ENCODE measurements around the gene KRT34.

The KRT34 gene

DNA sequence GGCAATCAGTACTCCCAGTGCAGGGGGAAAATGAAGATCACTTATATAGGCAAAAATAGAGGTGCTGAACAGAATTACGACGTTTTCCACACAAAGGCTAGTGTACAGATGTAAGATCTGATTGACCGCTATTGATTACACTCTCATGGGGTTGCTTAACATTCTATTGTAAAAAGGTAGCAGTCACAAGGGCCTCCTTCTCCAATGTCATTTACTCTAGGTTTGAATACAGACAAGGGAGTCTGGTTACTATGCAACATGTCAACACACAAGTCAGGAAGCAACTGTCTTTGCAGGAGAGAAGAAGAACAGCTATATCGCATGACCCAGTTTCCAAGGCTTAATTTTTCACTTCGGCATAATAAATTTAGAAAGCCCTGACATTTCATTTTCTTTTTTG lies 34.4 kb upstream of the KRT34 start:
- TF ChIP-seq, protein P1, sequence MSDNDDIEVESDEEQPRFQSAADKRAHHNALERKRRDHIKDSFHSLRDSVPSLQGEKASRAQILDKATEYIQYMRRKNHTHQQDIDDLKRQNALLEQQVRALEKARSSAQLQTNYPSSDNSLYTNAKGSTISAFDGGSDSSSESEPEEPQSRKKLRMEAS (IDR thresholded peaks at IDR 0.05; ENCODE audit: low read depth, low read length): no peak
- no peak for TF ChIP-seq MYC (IDR thresholded peaks at IDR 0.05; ENCODE audit: low read depth, low read length)
- no peak for TF ChIP-seq POLR2A (IDR thresholded peaks at IDR 0.05; ENCODE audit: extremely low read depth, insufficient read length)
- no peak for TF ChIP-seq CTCF (IDR thresholded peaks at IDR 0.05; ENCODE audit: low read depth, low read length)
- no peak overlapping the region for H3K4me3 ChIP-seq (ENCODE audit: low read depth, low read length)
- DNase-seq (ENCODE audit: low read depth): no peak

- TF ChIP-seq MYC (IDR thresholded peaks at IDR 0.05; ENCODE audit: low read depth, low read length) (no peak), POLR2A (IDR thresholded peaks at IDR 0.05; ENCODE audit: extremely low read depth, insufficient read length) (no peak), CTCF (IDR thresholded peaks at IDR 0.05; ENCODE audit: low read depth, low read length) (no peak)
- TF ChIP-seq, protein P1 (IDR thresholded peaks at IDR 0.05; ENCODE audit: low read depth, low read length): no peak
- H3K4me3 ChIP-seq (ENCODE audit: low read depth, low read length): no peak overlapping the region
- DNase-seq (ENCODE audit: low read depth): no peak
Measured at GRCh38 chr17:41415833-41416335, 33.8 kb upstream of the KRT34 start.

DNA sequence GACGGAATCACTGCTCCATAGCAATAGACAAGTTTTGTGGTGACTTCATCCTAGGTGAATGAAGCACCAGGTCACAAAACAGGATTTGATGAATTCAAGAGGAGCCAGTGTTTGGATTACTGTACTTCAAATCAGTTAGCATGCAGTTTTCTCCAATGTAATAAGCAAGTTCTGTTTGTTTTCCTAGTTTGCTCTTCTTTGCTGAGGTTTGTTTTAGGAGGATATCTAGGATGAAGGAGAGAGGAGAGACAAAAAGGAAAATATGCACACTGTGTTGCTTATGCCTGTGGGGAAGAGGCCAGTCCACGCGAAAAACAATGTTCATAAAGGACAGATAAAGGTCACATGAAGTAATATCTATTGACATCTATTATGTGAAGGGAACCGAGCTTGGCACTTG lies 33.3 kb upstream of the KRT34 start:
- DNase-seq (ENCODE audit: low read depth): no peak
- TF ChIP-seq POLR2A (IDR thresholded peaks at IDR 0.05; ENCODE audit: extremely low read depth, insufficient read length) (no peak), MYC (IDR thresholded peaks at IDR 0.05; ENCODE audit: low read depth, low read length) (no peak), CTCF (IDR thresholded peaks at IDR 0.05; ENCODE audit: low read depth, low read length) (no peak)
- TF ChIP-seq, protein P1 (IDR thresholded peaks at IDR 0.05; ENCODE audit: low read depth, low read length): no peak
- H3K4me3 ChIP-seq (ENCODE audit: low read depth, low read length): no peak overlapping the region

- no peak overlapping the region for H3K4me3 ChIP-seq (ENCODE audit: low read depth, low read length)
- TF ChIP-seq, protein P1 (IDR thresholded peaks at IDR 0.05; ENCODE audit: low read depth, low read length): no peak
- TF ChIP-seq MYC (IDR thresholded peaks at IDR 0.05; ENCODE audit: low read depth, low read length) (no peak), POLR2A (IDR thresholded peaks at IDR 0.05; ENCODE audit: extremely low read depth, insufficient read length) (no peak), CTCF (IDR thresholded peaks at IDR 0.05; ENCODE audit: low read depth, low read length) (no peak)
- no peak for DNase-seq (ENCODE audit: low read depth)
Measured at GRCh38 chr17:41413982-41414381, 31.9 kb upstream of the KRT34 start.

DNA sequence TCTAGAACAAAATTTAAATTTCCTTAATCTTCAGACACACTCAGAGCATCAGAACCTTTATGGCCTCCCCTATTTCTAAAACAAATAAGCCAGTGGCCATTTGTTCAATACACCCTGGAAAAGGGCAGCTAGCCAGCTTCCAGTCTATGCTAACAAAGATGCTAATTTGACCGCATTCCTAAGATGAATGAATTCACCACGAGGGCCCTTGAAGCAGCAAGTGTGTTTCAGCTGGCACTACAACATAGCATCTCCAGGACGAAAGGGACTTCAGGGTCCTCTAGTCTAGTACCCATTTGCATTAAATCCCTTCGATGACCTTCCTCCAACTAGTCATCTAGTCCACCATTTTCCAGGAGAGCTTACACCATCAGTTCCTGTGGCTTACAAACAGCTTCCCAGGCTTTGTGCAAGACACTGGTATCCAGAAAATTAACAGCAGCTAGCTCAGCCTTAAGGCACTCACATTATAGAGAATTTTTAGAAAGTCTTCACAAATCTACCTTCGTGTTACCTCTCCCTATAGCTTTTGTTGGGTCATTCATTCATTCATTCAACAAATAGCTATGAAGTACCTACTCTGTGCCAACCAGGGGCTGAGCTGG lies 31.3 kb upstream of the KRT34 start:
- DNase-seq (ENCODE audit: low read depth): no peak
- H3K4me3 ChIP-seq (ENCODE audit: low read depth, low read length): no peak overlapping the region
- TF ChIP-seq, protein P1 (IDR thresholded peaks at IDR 0.05; ENCODE audit: low read depth, low read length): no peak
- TF ChIP-seq MYC (IDR thresholded peaks at IDR 0.05; ENCODE audit: low read depth, low read length): no peak
- TF ChIP-seq CTCF (IDR thresholded peaks at IDR 0.05; ENCODE audit: low read depth, low read length): no peak
- no peak for TF ChIP-seq POLR2A (IDR thresholded peaks at IDR 0.05; ENCODE audit: extremely low read depth, insufficient read length)
